HG03045 (cell line): ENCODE results near the gene PKIB.
"Not testable (repeated sequence)": the region's sequence is repeated elsewhere in the genome, so short reads cannot be mapped to it uniquely, and the experiment has no call there.

ENCODE experiments used
- ATAC-seq: cut with Tn5 transposase; IDR thresholded peaks from one replicate; pipeline ENCODE4 v1.9.1; 2021; ENCODE audit warnings: mild to moderate bottlenecking, moderate library complexity; ENCODE audit not compliant: unreplicated experiment

The PKIB gene

DNA sequence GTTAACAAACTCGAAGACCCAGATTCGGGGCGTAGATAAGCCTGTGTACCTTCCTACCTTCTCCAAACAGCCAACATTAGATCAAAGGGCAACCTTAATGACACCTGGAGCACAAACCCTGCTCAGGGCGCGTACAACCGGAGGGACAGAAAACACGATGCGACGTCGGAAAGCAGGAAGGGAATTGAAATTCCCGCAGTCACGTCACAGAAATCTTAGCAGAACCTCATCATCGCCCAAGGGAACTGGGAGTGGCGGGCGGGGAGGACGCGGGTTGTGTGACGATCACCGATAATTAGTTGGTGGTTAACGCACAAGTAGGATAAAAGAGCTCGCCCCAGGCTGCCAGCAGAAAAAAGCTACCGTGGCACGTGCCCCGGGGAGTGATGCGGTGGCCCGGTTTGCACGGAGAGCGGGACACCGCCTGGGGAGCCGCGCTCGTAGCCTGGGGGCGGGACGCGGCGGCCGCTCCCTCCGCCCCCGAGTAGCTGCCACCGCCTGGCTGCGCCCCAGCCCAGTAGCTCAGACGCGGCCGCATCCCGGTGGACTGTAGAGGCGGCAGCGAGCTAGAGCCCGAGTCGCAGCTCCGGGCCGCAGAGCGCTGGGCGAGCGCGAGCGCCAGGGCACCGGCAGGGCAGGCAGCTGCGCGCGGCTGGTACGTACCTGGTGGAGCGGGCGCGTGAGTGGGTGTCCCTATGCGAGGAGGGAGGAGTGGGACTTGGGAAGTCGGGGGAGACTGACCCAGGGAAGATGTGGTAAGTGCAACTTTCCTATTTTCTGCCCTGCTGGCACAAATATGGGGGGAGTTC lies at the start of gene PKIB:
Gene PKIB, plus strand, starts transcription at position 525 of the 809 bp plus-strand sequence. CDS start 107,390 bp downstream, outside the sequence.
- ATAC-seq = peak; percentile 94

DNA sequence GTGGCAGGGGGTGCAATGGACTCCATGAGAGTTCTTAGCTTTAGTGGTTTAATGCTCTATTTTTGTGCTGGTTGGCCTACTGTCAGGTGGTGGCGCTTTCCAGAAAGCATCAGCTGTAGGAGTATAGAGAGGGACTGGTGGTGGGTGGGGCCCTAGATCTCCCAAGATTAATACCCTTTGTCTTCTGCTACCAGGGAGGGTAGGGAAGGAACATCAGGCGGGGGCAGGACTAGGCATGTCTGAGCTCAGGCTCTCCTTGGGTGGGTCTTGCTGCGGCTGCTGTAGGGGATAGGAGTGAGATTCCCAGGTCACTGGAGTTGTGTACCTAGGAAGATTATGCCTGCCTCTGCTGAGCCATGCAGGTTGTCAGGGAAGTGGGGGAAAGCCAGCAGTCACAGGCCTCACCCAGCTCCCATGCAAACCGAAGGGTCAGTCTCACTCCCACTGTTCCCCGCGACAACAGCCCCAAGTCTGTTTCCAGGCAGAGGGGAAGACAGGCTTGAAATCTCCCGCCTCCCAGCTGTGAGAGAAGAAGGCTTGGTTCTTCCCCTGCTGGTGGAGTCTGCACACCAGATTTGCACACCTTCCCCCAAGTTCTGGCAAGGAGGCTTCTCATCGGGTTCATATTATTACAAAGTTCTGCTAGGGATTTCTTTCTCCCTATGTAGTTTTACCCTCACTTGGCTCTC lies 46.7 kb upstream of the PKIB start:
- ATAC-seq = no peak

- no peak for ATAC-seq
Measured at GRCh38 chr6:122564230-122564629, 46.0 kb upstream of the PKIB start.

- ATAC-seq = no peak
Measured at GRCh38 chr6:122565708-122566107, 44.5 kb upstream of the PKIB start.

- no peak for ATAC-seq
Measured at GRCh38 chr6:122567034-122567433, 43.2 kb upstream of the PKIB start.

- no peak for ATAC-seq
Measured at GRCh38 chr6:122568350-122568749, 41.9 kb upstream of the PKIB start.

DNA sequence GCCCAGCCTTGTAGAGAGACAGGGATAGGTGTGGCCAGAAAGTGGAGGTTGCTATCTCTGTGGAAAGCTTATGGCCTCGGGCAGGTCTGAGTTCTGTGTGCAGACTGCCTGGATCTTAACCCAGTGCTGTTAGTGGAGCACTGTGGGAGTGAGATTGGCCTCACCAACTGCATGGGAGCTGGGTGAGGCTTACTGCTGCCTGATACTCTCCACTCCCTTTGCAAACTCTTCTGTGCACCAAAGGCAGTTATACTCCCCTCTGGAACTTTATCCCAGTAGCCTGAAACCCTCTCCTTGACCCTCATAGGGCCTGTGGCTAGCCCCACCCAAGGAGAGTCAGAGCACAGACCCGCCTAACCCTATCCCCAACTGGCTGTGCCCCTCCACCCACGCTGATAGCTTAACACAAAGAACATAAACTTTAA lies 41.4 kb upstream of the PKIB start:
- no peak for ATAC-seq

DNA sequence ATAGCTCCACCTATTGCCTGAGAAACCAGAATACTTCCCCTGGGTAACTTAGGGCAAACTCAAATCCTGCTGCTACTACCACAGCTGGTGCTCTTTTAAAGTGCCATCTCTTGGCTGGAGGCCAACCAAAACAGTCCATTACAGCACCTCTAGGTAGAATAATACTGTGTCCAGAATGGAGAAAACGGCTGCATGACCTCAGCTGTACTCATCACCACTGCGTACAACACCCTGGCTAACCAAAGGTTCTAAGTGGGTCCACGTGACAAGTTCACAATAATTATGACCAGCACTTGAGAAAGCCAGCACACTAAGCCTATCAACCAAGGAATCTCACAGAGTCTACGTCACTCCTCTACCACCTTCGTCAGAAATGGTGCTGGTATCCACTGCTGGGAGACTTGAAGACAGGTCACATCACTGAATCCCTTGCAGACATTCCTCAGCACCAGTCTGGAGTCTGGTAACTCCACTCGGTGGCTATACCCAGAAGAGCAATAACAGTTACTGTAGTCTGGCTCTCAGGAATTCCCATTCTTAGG lies 40.9 kb upstream of the PKIB start:
- ATAC-seq = no peak

- no peak for ATAC-seq
Measured at GRCh38 chr6:122571888-122572287, 38.3 kb upstream of the PKIB start.

GRCh38 chr6:122576888-122577287 lies 33.3 kb upstream of the PKIB start:
- no peak for ATAC-seq

GRCh38 chr6:122578961-122579360 lies 31.2 kb upstream of the PKIB start:
- no peak for ATAC-seq

DNA sequence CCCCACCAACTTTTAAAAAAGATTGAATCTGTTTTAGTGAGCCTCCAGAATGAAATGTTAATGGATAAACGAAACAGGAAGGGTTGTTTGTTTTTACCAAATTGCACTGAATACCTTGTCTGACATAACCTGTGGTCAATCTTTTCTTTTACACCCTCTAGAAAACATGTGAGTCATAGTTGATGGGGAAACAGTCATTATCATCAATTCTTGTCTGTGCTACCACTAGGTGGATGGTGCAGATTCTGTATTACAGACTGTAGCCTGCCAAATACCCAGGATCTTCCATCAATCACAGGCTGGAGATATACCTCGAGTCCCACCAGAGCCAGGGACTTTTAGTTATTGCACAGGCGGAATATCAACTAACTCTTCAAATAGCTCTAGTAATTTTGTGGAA lies 29.5 kb upstream of the PKIB start:
- no peak for ATAC-seq

GRCh38 chr6:122589115-122589514 lies 21.1 kb upstream of the PKIB start:
- no peak for ATAC-seq

DNA sequence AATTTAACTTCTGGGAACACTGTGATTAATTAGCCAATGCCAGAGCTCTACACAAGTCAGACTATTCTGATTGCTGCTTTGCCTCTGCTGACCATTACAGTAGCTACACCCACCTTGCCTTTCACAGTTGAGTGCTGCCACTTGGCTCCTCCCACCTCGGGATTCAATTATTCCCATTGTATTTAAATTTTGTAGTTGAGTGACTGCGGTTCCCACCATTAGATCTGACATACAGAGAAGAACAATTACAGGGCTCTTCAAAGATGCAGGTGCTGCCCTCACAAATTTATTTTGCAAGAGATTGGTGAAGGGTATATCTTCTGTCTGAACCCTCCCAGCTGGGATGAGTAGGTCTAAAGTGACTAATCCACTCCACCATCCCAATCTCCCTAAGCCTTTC lies 11.9 kb upstream of the PKIB start:
- not testable (repeated sequence) for ATAC-seq

- ATAC-seq = no peak
Measured at GRCh38 chr6:122604676-122605075, 5.5 kb upstream of the PKIB start.

DNA sequence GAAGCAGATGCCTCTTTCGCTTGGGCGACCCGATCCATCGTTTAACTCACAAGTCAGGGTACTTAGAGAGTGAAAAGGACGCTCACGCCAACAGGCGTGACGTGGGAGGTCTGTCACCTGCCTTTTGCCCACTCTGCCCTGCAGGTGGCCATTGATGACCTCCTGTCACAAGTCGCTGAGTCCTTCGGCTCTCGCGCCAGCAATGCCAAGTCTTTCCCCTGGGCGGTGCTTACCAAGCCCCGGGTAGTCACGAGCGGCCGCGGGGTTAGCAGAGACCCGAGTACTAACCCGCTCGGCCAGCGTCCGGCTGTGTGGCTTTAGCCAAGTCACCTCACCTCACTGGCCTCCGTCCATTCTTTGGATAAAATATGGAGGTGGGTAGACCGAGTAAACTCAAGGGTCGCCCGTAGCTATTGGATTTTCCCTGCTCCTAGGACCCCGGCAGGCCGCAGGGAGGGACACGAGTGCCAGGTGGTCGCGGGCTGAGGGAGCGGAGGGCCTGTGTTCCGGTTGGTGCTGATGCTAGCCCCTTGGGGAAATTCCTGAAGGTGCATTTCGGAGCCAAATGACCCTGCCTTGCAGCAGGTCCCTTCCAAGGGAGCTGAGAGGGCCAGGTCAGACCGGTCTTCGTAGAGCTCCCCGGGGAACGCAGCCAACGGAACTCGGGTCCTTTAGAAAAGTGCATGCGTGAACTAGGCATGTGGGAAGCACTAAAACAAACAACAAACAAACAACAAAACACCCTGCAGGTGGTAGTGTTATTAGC lies 668 bp downstream of the PKIB start:
- ATAC-seq = no peak

GRCh38 chr6:122612838-122613237 lies 2.6 kb downstream of the PKIB start:
- no peak for ATAC-seq

GRCh38 chr6:122614303-122614702 lies 4.1 kb downstream of the PKIB start:
- ATAC-seq = no peak

- no peak for ATAC-seq
Measured at GRCh38 chr6:122615409-122615808, 5.2 kb downstream of the PKIB start.

- ATAC-seq = no peak
Measured at GRCh38 chr6:122616877-122617276, 6.7 kb downstream of the PKIB start.

GRCh38 chr6:122619309-122619708 lies 9.1 kb downstream of the PKIB start:
- no peak for ATAC-seq
